CD4-positive, alpha-beta memory T cell (primary cell): ENCODE measurements around the gene ALDH3B1. TPM values are rescaled to one million over a fixed set of nuclear protein-coding genes. Genes with fewer than 3 reads are reported as not detected.
A peak's percentile ranks its signal among the peaks of the same experiment; 100 is the strongest.

Experiments
- CTCF ChIA-PET: fragments of 350-600 bp; sonication (Branson Sonifier 250); formaldehyde crosslinking; loops from one replicate; lab custom pipeline; 2021; ENCODE audit warnings: inconsistent platforms; ENCODE audit not compliant: partially characterized antibody; lab: Charles Lee
- POLR2A ChIA-PET: fragments of 350-600 bp; sonication (Branson Sonifier 250); formaldehyde crosslinking; loops from one replicate; lab custom pipeline; 2021; ENCODE audit not compliant: partially characterized antibody; lab: Charles Lee
- DNase-seq, 5 donors: peaks; one replicate each; pipeline versions ENCODE4 v3.0.0 to v3.0.0-alpha.2; 2020 to 2022; ENCODE audit warnings: mixed read lengths in 1 of 5
- H3K27ac ChIP-seq: one replicate; pipeline ENCODE4 v1.7.0; 2013; ENCODE audit warnings: low read depth, low read length
- H3K27me3 ChIP-seq: 2 replicates; pipeline ENCODE4 v1.7.0; 2013; ENCODE audit warnings: mild to moderate bottlenecking, low read length, moderate library complexity; ENCODE audit not compliant: insufficient read depth
- H3K36me3 ChIP-seq: 2 replicates; pipeline ENCODE4 v1.7.0; 2013; ENCODE audit warnings: mild to moderate bottlenecking, low read length, moderate library complexity; ENCODE audit not compliant: insufficient read depth
- H3K4me1 ChIP-seq: 2 replicates; pipeline ENCODE4 v1.7.0; 2013; ENCODE audit warnings: mild to moderate bottlenecking, low read length, moderate library complexity; ENCODE audit not compliant: insufficient read depth
- H3K4me3 ChIP-seq, 2 donors: one replicate each; pipeline ENCODE4 v1.7.0; 2013; ENCODE audit warnings: low read length in 2 of 2, mild to moderate bottlenecking in 1 of 2
- H3K9me3 ChIP-seq, 2 donors: one replicate each; pipeline ENCODE4 v1.7.0; 2013; ENCODE audit warnings: low read length in 2 of 2, control low read depth in 1 of 2; ENCODE audit not compliant: control insufficient read depth in 1 of 2
- H3K27ac Mint-ChIP-seq, 7 donors: one replicate each; pipeline ENCODE4 v1.8.0; 2020 to 2021; ENCODE audit warnings: mixed read lengths in 7 of 7, mild to moderate bottlenecking in 6 of 7, inconsistent platforms in 3 of 7, moderate library complexity in 3 of 7
- H3K27me3 Mint-ChIP-seq, 2 donors: one replicate each; pipeline ENCODE4 v1.8.0; 2020 to 2021; ENCODE audit warnings: mixed read lengths in 2 of 2
- H3K36me3 Mint-ChIP-seq, 2 donors: one replicate each; pipeline ENCODE4 v1.8.0; 2020 to 2021; ENCODE audit warnings: mixed read lengths in 2 of 2, inconsistent platforms in 1 of 2, mild to moderate bottlenecking in 1 of 2
- H3K4me1 Mint-ChIP-seq, 4 donors: one replicate each; pipeline ENCODE4 v1.8.0; 2020 to 2021; ENCODE audit warnings: mixed read lengths in 4 of 4, mild to moderate bottlenecking in 1 of 4
- H3K4me3 Mint-ChIP-seq, 8 donors: one replicate each; pipeline ENCODE4 v1.8.0; 2020 to 2021; ENCODE audit warnings: mixed read lengths in 8 of 8, mild to moderate bottlenecking in 7 of 8, moderate library complexity in 6 of 8, inconsistent platforms in 3 of 8
- H3K9me3 Mint-ChIP-seq, 8 donors: one replicate each; pipeline ENCODE4 v1.8.0; 2020 to 2021; ENCODE audit warnings: mixed read lengths in 8 of 8, mild to moderate bottlenecking in 5 of 8, inconsistent platforms in 3 of 8, moderate library complexity in 1 of 8
- intact Hi-C: fragments of 100-400 bp; cut with micrococcal nuclease; formaldehyde crosslinking; loops from one replicate; pipeline ENCODE4 v1.15.1; 2023
- polyA plus RNA-seq, 2 donors: library from polyadenylated mRNA; unstranded; fragments of 300-500 nt; fragmentation: Illumina TruSeq; gene quantifications; one replicate each; pipeline ENCODE4 v1.2.3, GENCODE V29; 2021
- total RNA-seq, 2 experiments: library from RNA; stranded (reverse); gene quantifications; one replicate each; pipeline ENCODE4 v1.2.3, GENCODE V29; 2021

ALDH3B1 gene
- total and polyA plus RNA-seq, 4 experiments from 2014 or later, result 0.72 to 1.0 TPM; not detected in 2

GRCh38 chr11:68067991-68068390, 57.9 kb downstream of the ALDH3B1 start:
- no peak overlapping the region for H3K27ac Mint-ChIP-seq
- H3K9me3 Mint-ChIP-seq, result no peaks in the 10 kb centered on the region
- ChIA-PET POLR2A (no interaction called here), CTCF (no interaction called here)
- DNase-seq, result no peak
- intact Hi-C loops, result no loop called here
- H3K36me3 Mint-ChIP-seq, result peaks cover 0 to 3% of the 10 kb centered on the region in 2 donors
- Histone ChIP-seq H3K4me1 (no peaks in the 10 kb centered on the region), H3K27ac (no peak overlapping the region), H3K9me3 (no peaks in the 10 kb centered on the region), H3K27me3 (no peaks in the 10 kb centered on the region), H3K36me3 (no peaks in the 10 kb centered on the region), H3K4me3 (no peak overlapping the region)
- H3K4me3 Mint-ChIP-seq, result no peak overlapping the region
- no peaks in the 10 kb centered on the region for H3K4me1 Mint-ChIP-seq
- no peaks in the 10 kb centered on the region for H3K27me3 Mint-ChIP-seq

- Mint-ChIP-seq H3K4me1 (no peaks in the 10 kb centered on the region), H3K4me3 (no peak overlapping the region), H3K27me3 (no peaks in the 10 kb centered on the region), H3K36me3 (peaks cover 0 to 3% of the 10 kb centered on the region in 2 donors), H3K27ac (no peak overlapping the region), H3K9me3 (no peaks in the 10 kb centered on the region)
- Histone ChIP-seq H3K27ac (no peak overlapping the region), H3K27me3 (no peaks in the 10 kb centered on the region), H3K4me1 (no peaks in the 10 kb centered on the region), H3K4me3 (no peak overlapping the region), H3K9me3 (no peaks in the 10 kb centered on the region), H3K36me3 (no peaks in the 10 kb centered on the region)
- POLR2A ChIA-PET, result no interaction called here
- intact Hi-C loops, result no loop called here
- no peak for DNase-seq
- CTCF ChIA-PET, result no interaction called here
Measured at GRCh38 chr11:68071281-68072048, 61.3 kb downstream of the ALDH3B1 start.

GRCh38 chr11:68074584-68075352, 64.6 kb downstream of the ALDH3B1 start:
- ChIA-PET POLR2A (no interaction called here), CTCF (no interaction called here)
- intact Hi-C loops, result no loop called here
- H3K36me3 ChIP-seq, result no peaks in the 10 kb centered on the region
- no peak overlapping the region for H3K4me3 ChIP-seq
- H3K27ac ChIP-seq, result no peak overlapping the region
- H3K9me3 ChIP-seq, result no peaks in the 10 kb centered on the region
- no peak for DNase-seq
- no peaks in the 10 kb centered on the region for H3K9me3 Mint-ChIP-seq
- no peaks in the 10 kb centered on the region for H3K27me3 Mint-ChIP-seq
- H3K27me3 ChIP-seq, result no peaks in the 10 kb centered on the region
- H3K36me3 Mint-ChIP-seq, result no peaks in the 10 kb centered on the region
- H3K4me1 Mint-ChIP-seq, result no peaks in the 10 kb centered on the region
- no peak overlapping the region for H3K27ac Mint-ChIP-seq
- H3K4me3 Mint-ChIP-seq, result no peak overlapping the region
- no peaks in the 10 kb centered on the region for H3K4me1 ChIP-seq

- no peaks in the 10 kb centered on the region for H3K27me3 ChIP-seq
- H3K27ac ChIP-seq, result no peak overlapping the region
- H3K4me3 ChIP-seq, result no peak overlapping the region
- DNase-seq, result no peak
- ChIA-PET CTCF (no interaction called here), POLR2A (no interaction called here)
- Mint-ChIP-seq H3K36me3 (peaks cover 0 to 4% of the 10 kb centered on the region in 2 donors), H3K4me3 (no peak overlapping the region), H3K9me3 (no peaks in the 10 kb centered on the region), H3K27me3 (no peaks in the 10 kb centered on the region), H3K27ac (peak overlapping the region in 1 of 7 donors; percentile 54), H3K4me1 (no peaks in the 10 kb centered on the region)
- no peaks in the 10 kb centered on the region for H3K4me1 ChIP-seq
- no peaks in the 10 kb centered on the region for H3K36me3 ChIP-seq
- H3K9me3 ChIP-seq, result no peaks in the 10 kb centered on the region
- intact Hi-C loops, result no loop called here
Measured at GRCh38 chr11:68076371-68077042, 66.4 kb downstream of the ALDH3B1 start.

- no peaks in the 10 kb centered on the region for H3K27me3 Mint-ChIP-seq
- H3K4me1 Mint-ChIP-seq, result no peaks in the 10 kb centered on the region
- peak overlapping the region in 1 of 7 donors; percentile 36 for H3K27ac Mint-ChIP-seq
- H3K36me3 ChIP-seq, result no peaks in the 10 kb centered on the region
- H3K9me3 ChIP-seq, result no peaks in the 10 kb centered on the region
- H3K9me3 Mint-ChIP-seq, result no peaks in the 10 kb centered on the region
- ChIA-PET POLR2A (no interaction called here), CTCF (no interaction called here)
- no peak for DNase-seq
- no peak overlapping the region for H3K27ac ChIP-seq
- H3K27me3 ChIP-seq, result no peaks in the 10 kb centered on the region
- H3K36me3 Mint-ChIP-seq, result peaks cover 0 to 4% of the 10 kb centered on the region in 2 donors
- H3K4me1 ChIP-seq, result no peaks in the 10 kb centered on the region
- intact Hi-C loops, result no loop called here
- no peak overlapping the region for H3K4me3 Mint-ChIP-seq
- no peak overlapping the region for H3K4me3 ChIP-seq
Measured at GRCh38 chr11:68077617-68078582, 67.8 kb downstream of the ALDH3B1 start.
